GM21390 (cell line): ENCODE data around the gene OIP5.
"Not testable (repeated sequence)": the region's sequence is repeated elsewhere in the genome, so short reads cannot be mapped to it uniquely, and the experiment has no call there.

ENCODE experiments used
- ATAC-seq: cut with Tn5 transposase; IDR thresholded peaks from one replicate; pipeline ENCODE4 v1.9.1; 2021; ENCODE audit not compliant: unreplicated experiment

The OIP5 gene

DNA sequence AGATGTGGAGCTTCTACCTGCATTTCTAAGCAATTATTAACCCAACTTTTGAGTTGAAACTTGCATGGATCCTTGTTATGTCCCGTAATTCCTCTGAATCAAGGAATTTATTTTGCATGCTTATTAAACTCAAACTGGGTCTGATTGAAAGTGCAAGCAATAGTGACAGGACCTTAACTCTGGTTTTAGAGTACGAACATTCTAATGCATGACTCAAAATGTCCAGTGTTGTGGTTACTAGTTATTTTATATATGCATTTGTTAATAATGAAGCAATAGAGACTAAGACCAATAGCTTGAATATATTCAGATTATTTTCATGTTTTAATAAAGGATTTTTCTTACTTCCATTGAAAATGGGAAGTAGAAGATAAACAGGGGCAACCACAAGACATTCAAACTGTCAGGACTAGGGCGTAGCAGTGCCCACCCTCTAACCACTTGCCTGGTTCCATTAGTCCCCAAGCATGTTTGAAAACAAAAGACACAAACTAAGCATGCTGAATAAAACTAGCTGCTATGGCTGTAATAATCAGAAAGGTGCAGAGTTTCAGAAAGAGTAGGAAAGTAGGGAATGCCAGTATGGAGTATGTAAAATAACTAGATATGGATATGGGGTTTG, 28.1 kb downstream of the OIP5 start:
- no peak for ATAC-seq

GRCh38 chr15:41301587-41301986, 30.8 kb downstream of the OIP5 start:
- no peak for ATAC-seq

GRCh38 chr15:41301139-41301538, 31.3 kb downstream of the OIP5 start:
- not testable (repeated sequence) for ATAC-seq

- no peak for ATAC-seq
These were observed 39.9 kb downstream of the OIP5 start for GRCh38 chr15:41292521-41292920.

GRCh38 chr15:41291065-41291631, 41.2 kb downstream of the OIP5 start:
- ATAC-seq: peak; percentile 72

GRCh38 chr15:41289953-41290352, 42.4 kb downstream of the OIP5 start:
- no peak for ATAC-seq

DNA sequence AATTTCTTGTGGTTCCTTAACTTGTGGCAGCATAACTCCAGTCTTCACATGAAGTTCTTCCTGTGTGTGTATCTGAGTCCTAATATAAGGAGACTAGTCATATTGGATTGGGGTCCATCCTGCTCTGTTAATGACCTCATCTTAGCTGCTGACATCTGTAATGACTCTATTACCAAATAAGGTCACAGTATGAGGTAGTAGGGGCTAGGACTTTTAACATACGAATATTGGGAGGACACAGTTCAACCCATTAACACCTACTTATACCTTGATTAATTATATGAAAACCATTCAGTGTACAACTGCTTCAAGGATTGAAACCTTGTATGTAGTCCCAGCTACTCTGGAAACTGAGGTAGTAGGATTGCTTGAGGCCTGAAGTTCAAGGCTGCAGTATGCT, 43.9 kb downstream of the OIP5 start:
- no peak for ATAC-seq

- no peak for ATAC-seq
These were observed 45.6 kb downstream of the OIP5 start for GRCh38 chr15:41286665-41287333.

DNA sequence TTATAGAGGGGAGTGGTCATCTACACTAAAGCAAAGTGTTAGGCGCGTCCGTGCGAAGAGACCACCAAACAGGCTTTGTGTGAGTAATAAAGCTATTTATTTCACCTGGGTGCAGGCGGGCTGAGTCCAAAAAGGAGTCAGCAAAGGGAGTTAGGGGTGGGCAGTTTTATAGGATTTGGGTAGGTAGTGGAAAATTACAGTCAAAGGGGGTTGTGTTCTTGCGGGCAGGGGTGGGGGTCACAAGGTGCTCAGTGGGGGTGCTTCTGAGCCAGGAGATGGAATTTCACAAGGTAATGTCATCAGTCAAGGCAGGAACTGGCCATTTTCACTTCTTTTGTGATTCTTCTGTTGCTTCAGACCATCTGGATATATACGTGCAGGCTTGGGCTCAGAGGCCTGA, 47.1 kb downstream of the OIP5 start:
- no peak for ATAC-seq

DNA sequence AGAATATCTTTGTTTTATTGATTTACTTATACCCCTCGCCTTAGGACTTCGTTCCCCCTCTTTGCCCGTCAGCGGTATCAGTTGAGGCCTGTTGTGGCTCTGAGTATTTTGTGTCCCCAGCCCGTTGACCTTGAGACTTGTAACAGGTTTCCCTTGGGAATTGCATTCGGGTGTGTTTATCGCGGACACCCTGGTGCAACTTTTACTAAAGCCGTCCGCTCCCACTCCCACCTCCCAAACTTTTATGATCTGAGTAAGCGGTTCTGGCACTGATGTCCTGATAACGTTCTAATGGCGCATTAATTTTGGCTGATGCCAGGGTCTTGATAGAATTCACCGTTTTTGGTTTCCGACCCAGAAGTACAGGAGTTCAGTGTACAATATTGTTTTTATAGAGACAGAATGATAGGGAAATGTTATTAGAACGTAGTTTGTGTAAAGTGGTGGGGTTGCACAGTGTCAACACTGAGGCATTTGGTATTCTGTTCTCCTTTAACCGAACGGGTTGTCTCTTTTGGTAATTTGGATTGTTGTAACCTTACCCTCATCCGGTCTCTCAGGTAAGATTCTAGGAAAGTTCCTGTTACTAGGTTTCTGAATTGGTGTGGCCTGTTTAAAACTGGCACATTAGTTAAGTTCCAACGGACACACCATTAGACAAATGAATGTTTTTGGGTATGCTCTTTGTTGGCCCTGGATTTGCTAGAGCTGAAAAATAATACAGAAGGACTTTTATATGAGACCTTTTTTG, 47.8 kb downstream of the OIP5 start:
- no peak for ATAC-seq

GRCh38 chr15:41283653-41284426, 48.6 kb downstream of the OIP5 start:
- peak; percentile 96 for ATAC-seq

DNA sequence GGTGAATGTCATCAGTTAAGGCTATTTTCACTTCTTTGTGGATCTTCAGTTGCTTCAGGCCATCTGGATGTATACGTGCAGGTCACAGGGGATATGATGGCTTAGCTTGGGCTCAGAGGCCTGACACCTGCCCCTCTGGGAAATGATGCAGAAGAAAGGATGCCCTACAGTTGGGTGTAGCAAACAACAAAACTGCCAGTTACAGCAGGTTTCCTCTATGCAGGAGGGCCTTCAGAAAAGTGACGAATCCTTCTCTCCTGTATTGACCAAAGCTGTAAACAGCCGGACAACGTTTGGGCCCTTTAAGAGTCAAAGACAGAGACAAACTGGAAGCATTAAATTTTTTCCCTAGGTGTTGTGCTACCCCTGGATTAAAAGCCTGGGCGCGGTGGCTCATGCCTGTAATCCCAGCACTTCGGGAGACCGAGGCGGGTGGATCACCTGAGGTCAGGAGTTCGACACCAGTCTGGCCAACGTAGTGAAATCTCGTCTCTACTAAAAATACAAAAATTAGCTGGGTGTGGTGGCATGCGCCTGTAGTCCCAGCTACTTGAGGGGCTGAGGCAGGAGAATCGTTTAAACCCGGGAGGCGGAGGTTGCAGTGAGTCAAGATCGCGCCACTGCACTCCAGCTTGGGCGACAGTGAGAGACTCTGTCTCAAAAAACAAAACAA, 49.3 kb downstream of the OIP5 start:
- not testable (repeated sequence) for ATAC-seq

DNA sequence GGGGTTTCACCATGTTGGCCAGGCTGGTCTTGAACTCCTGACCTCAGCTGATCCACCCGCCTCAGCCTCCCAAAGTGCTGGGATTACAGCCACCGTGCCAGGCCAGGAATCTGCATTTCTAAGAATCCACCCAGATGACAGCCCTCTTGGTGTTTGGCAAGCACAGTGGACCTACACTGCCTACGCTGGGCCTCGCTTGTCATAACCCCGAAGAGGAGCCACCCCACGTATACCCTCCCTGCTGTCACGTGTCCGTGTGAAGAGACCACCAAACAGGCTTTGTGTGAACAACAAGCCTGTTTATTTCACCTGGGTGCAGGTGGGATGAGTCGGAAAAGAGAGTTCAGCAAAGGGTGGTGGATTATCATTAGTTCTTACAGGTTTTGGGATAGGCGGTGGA, 50.0 kb downstream of the OIP5 start:
- ATAC-seq: not testable (repeated sequence)

DNA sequence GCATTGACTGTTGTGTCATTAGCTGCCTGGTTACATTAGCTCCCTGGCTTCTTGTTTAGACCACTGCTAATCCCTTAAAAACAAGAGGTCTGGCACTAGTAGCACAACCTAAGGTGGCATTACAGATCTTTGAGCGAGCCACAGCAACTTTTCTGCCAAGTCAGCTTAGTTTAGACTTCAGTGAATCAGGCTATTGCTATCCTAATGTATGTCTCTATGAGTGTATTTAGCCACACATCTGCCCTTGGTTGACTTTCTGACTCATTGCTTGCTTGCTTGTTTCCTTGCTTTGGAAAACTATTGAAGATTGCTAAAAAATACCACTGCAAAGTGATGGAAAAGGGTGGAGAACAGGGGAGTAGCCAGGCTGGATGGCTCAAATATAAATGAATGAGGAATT, 51.2 kb downstream of the OIP5 start:
- ATAC-seq: no peak

DNA sequence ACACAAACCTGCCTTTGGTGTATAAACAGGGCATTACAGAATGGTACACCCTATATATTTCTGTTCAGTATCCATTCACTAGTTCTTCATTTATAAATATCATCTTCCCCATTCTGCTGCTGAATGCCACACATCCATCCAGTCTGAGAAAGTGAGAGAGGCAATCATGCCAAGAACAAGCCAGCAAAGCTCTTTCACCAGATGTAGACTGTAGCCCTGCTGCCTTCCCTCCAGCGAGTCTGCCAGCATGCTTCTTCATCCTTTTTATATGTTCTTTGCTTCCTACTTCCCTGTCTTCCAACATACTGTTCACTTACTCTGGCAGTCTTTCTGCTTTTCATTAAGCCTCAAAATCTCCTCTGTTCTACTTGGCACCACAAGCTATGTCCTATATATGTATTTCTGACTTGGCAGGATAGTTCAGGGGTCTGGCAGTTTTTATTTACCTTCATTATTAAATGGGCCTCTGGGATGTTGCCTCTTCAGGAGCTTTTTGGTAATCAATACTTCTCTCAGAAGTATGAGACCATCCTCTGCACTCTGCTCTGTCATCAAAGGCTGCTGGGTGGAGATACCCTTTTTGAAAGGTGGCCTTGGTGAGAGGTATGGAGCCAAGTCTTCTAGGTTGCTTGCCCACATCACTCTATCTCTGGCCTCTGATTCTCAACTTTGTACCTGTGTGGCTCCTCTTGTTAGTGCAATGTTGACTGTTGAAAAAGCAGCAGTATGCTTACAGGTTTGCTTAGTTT, 52.7 kb downstream of the OIP5 start:
- ATAC-seq: no peak

GRCh38 chr15:41278319-41278718, 54.1 kb downstream of the OIP5 start:
- ATAC-seq: no peak

- no peak for ATAC-seq
These were observed 55.6 kb downstream of the OIP5 start for GRCh38 chr15:41276831-41277230.

DNA sequence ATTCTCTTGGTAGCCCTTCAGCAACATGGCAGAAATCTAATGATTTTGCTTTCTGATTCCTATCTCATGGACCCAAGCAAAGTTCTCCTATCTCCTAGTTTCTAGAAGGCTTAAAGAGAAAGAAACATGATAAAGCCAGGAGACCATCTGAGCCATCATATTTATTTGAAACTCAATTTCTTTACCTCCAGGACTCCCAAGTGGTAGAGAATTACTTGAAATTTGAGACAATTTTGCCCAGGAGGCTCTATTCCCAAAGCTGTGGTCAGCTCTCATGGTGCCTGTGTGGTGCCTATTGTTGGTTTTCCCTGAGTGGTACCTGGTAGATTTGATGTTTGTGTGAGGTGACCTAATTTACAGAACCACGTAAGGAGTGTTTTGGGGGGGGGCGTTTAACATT, 62.5 kb downstream of the OIP5 start:
- ATAC-seq: no peak

- no peak for ATAC-seq
These were observed 68.5 kb downstream of the OIP5 start for GRCh38 chr15:41263891-41264351.

GRCh38 chr15:41262571-41262970, 69.8 kb downstream of the OIP5 start:
- ATAC-seq: no peak
